ENCODE data around the gene PRLR.

GRCh38 chr5:35073160-35073559 lies 157.1 kb downstream of the PRLR start:
- TF ChIP-seq EZH2 (IDR thresholded peaks at IDR 0.05; ENCODE audit: low read depth, unreplicated experiment) = no peak
- no peak for TF ChIP-seq REST (IDR thresholded peaks at IDR 0.05; ENCODE audit: unreplicated experiment)
- TF ChIP-seq CTCF (conservative IDR thresholded peaks at IDR 0.05; ENCODE audit: low read depth in 2 of 2) = no peak
- no peak for TF ChIP-seq POLR2AphosphoS5 (IDR thresholded peaks at IDR 0.05; ENCODE audit: low read depth)
- no peak for TF ChIP-seq STAT1 (IDR thresholded peaks at IDR 0.05; ENCODE audit: unreplicated experiment)
